ENCODE results near the gene VPS45. TPM values are rescaled to one million over a fixed set of nuclear protein-coding genes. Genes with fewer than 3 reads are reported as not detected.

Gene VPS45
- total RNA-seq, 1 experiment from 2014 or later, result 8.7 TPM

- no peak for DNase-seq (ENCODE audit: low spot score)
Observed at GRCh38 chr1:150192012-150192411, 124.4 kb downstream of the VPS45 start.

GRCh38 chr1:150194381-150195031 lies 126.9 kb downstream of the VPS45 start:
- no peak for DNase-seq (ENCODE audit: low spot score)

Other genes starting within 250 kb of the VPS45 start
- 17.8 and 20.4 TPM in 2 replicates for gene BOLA1, start 168.2 kb upstream of the VPS45 start, total RNA-seq (2014; rRNA removed; shearing (Covaris generic))
- gene SV2A, start 149.9 kb upstream of the VPS45 start, total RNA-seq (2014; rRNA removed; shearing (Covaris generic)), result 0.08 TPM in 1 of 2 replicates, not detected in the other
- gene SF3B4, start 140.0 kb upstream of the VPS45 start, total RNA-seq (2014; rRNA removed; shearing (Covaris generic)), result 13.3 and 14.8 TPM in 2 replicates
- 4.8 and 6.8 TPM in 2 replicates for gene MTMR11, start 130.9 kb upstream of the VPS45 start, total RNA-seq (2014; rRNA removed; shearing (Covaris generic))
- 5.9 and 6.2 TPM in 2 replicates for gene OTUD7B, start 57.0 kb upstream of the VPS45 start, total RNA-seq (2014; rRNA removed; shearing (Covaris generic))
- gene PLEKHO1, start 82.1 kb downstream of the VPS45 start, total RNA-seq (2014; rRNA removed; shearing (Covaris generic)), result 0.05 and 0.18 TPM in 2 replicates
- gene ANP32E, start 168.3 kb downstream of the VPS45 start, total RNA-seq (2014; rRNA removed; shearing (Covaris generic)), result 12.7 and 16.4 TPM in 2 replicates
- 0.63 TPM in 1 of 2 replicates, not detected in the other for gene CA14, start 190.0 kb downstream of the VPS45 start, total RNA-seq (2014; rRNA removed; shearing (Covaris generic))
- 117 and 138 TPM in 2 replicates for gene APH1A, start 201.2 kb downstream of the VPS45 start, total RNA-seq (2014; rRNA removed; shearing (Covaris generic))
- 0.20 and 0.29 TPM in 2 replicates for gene C1orf54, start 205.0 kb downstream of the VPS45 start, total RNA-seq (2014; rRNA removed; shearing (Covaris generic))
- gene CIART, start 214.8 kb downstream of the VPS45 start, total RNA-seq (2014; rRNA removed; shearing (Covaris generic)), result not detected in 2 replicates
- gene MRPS21, start 226.1 kb downstream of the VPS45 start, total RNA-seq (2014; rRNA removed; shearing (Covaris generic)), result 44.2 and 47.7 TPM in 2 replicates